Left ventricle myocardium inferior (tissue), 1 donor: ENCODE results near the gene RAB3GAP1. TPM values are rescaled to one million over a fixed set of nuclear protein-coding genes. Genes with fewer than 3 reads are reported as not detected.
"Not testable (repeated sequence)": the region's sequence is repeated elsewhere in the genome, so short reads cannot be mapped to it uniquely, and the experiment has no call there.

ENCODE experiments used
- DNase-seq: peaks from one replicate; pipeline ENCODE4 v3.0.0-alpha.2; 2020
- H3K27ac ChIP-seq: fragments of 200-600 bp; replicated peaks from 2 replicates; pipeline ENCODE4 v1.8.0; 2021
- H3K27me3 ChIP-seq: fragments of 200-600 bp; 2 replicates; pipeline ENCODE4 v1.8.0; 2021; ENCODE audit warnings: low read depth
- H3K36me3 ChIP-seq: fragments of 200-600 bp; 2 replicates; pipeline ENCODE4 v1.8.0; 2021
- H3K4me1 ChIP-seq: fragments of 200-600 bp; 2 replicates; pipeline ENCODE4 v1.8.0; 2021
- H3K4me3 ChIP-seq: fragments of 200-600 bp; 2 replicates; pipeline ENCODE4 v1.8.0; 2021; ENCODE audit warnings: mild to moderate bottlenecking, moderate library complexity
- H3K9me3 ChIP-seq: fragments of 200-600 bp; replicated peaks from 2 replicates; pipeline ENCODE4 v1.8.0; 2021
- intact Hi-C: fragments of 100-400 bp; cut with micrococcal nuclease; formaldehyde crosslinking; loops from one replicate; pipeline ENCODE4 v1.11.0; 2022
- total RNA-seq: library from RNA; stranded (reverse); fragmentation: NEBNext Ultra II Directional; extraction: Animal tissue kit (Norgen Biotek cat#: 25700); gene quantifications from one replicate; pipeline ENCODE4 v1.2.1, GENCODE V29; 2021
- TF ChIP-seq, protein P1 (sequence below): fragments of 200-600 bp; IDR thresholded peaks from 2 replicates; pipeline ENCODE4 v1.8.0; 2021; ENCODE audit warnings: antibody characterized with exemption, mild to moderate bottlenecking, borderline replicate concordance
- donor health status: DM: no; HTN: yes; CAD: no; lungs with severe emphysema.

RAB3GAP1 gene
- total RNA-seq, 1 donor from 2014 or later, result 48.6 TPM

DNA sequence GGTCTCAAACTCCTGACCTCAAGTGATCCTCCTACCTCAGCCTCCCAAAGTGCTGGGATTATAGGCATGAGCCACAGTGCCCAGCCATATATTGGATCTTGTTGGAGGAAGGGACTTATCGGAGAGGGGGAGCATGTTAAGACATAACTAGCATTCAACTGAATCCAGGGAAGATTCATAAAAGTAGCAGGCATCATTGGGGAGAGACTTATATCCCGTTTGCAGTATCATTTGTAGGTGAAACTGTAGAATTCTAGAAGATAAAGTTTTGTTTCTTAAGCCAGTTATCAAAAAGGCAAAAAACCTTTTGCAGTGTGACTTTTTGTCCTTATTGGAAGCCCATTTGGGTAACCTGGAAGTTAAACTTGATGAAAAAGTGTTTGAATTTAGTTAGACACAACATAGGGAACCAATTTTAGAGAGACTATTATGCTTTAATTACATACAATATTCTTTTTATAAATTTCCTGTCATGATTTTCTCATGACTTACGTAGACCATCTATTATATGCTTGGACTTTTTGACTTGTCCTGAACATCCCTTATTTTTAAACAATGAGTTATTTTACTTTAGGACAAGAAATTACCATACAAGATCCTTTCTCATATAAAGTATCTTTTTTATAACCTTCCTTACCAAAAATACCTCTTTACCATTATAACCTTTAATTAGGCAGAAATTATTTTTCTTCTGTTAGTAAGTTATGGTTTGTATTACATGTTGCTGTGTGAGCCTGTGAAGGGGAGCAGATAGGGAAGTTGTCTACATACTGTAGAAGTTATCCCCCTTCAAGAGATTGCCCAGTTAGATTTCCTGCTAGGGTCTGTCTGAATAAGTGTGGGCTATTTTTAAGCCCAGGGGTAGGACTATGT, 20.3 kb downstream of the RAB3GAP1 start:
- DNase-seq, result no peak
- intact Hi-C loops, result no loop called here
- H3K9me3 ChIP-seq, result peaks cover 15% of the 10 kb centered on the region
- TF ChIP-seq, protein P1, sequence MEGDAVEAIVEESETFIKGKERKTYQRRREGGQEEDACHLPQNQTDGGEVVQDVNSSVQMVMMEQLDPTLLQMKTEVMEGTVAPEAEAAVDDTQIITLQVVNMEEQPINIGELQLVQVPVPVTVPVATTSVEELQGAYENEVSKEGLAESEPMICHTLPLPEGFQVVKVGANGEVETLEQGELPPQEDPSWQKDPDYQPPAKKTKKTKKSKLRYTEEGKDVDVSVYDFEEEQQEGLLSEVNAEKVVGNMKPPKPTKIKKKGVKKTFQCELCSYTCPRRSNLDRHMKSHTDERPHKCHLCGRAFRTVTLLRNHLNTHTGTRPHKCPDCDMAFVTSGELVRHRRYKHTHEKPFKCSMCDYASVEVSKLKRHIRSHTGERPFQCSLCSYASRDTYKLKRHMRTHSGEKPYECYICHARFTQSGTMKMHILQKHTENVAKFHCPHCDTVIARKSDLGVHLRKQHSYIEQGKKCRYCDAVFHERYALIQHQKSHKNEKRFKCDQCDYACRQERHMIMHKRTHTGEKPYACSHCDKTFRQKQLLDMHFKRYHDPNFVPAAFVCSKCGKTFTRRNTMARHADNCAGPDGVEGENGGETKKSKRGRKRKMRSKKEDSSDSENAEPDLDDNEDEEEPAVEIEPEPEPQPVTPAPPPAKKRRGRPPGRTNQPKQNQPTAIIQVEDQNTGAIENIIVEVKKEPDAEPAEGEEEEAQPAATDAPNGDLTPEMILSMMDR, result no peak
- H3K4me1 ChIP-seq, result peaks cover 42% of the 10 kb centered on the region
- H3K27me3 ChIP-seq, result no peaks in the 10 kb centered on the region
- H3K4me3 ChIP-seq, result no peak overlapping the region
- H3K36me3 ChIP-seq, result peaks cover 2% of the 10 kb centered on the region
- H3K27ac ChIP-seq, result no peak overlapping the region

DNA sequence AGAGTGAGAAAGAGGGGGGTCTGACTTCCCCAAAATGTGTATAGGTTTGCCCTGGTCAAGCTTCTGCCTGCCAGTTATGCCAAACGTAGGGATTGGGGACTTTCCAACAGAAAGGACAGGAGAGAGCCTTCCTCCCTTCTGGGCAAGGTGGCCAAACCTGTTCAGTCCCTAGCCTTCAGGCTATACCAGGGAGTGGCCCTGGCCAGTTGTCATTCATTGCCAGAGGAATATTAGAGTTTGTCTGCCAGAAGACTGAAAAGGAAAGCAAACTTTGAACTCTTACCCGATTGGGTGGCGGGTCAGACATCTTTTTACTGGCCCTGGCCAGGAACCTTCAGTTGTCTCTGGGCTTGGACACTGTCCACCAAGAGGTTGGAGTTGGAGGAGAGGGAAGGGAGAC, 22.1 kb downstream of the RAB3GAP1 start:
- no peaks in the 10 kb centered on the region for H3K27me3 ChIP-seq
- H3K27ac ChIP-seq, result no peak overlapping the region
- H3K4me3 ChIP-seq, result no peak overlapping the region
- H3K36me3 ChIP-seq, result peaks cover 10% of the 10 kb centered on the region
- DNase-seq, result no peak
- H3K4me1 ChIP-seq, result peaks cover 24% of the 10 kb centered on the region
- TF ChIP-seq, protein P1, result no peak
- intact Hi-C loops, result no loop called here
- H3K9me3 ChIP-seq, result peaks cover 15% of the 10 kb centered on the region

DNA sequence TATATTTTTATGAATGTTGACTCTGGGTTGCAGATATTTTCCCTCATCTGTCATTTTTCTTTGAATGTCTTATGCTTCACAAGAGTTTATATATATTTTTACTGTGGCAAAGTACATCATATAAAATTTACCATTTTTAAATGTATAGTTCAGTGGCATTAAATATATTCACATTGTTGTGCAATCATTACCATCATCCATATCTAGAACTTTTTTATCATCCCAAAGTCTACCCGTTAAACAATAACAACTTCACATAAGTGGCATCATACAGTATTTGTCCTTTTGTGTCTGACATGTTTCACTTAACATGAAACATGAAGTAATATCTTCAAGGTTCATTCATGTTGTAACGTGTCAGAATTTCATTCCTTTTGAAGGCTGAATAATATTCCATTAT, 24.5 kb downstream of the RAB3GAP1 start:
- H3K36me3 ChIP-seq, result peaks cover 10% of the 10 kb centered on the region
- H3K27ac ChIP-seq, result no peak overlapping the region
- intact Hi-C loops, result no loop called here
- no peak for DNase-seq
- H3K9me3 ChIP-seq, result peaks cover 13% of the 10 kb centered on the region
- TF ChIP-seq, protein P1, result no peak
- no peak overlapping the region for H3K4me3 ChIP-seq
- no peaks in the 10 kb centered on the region for H3K27me3 ChIP-seq
- H3K4me1 ChIP-seq, result peaks cover 15% of the 10 kb centered on the region

DNA sequence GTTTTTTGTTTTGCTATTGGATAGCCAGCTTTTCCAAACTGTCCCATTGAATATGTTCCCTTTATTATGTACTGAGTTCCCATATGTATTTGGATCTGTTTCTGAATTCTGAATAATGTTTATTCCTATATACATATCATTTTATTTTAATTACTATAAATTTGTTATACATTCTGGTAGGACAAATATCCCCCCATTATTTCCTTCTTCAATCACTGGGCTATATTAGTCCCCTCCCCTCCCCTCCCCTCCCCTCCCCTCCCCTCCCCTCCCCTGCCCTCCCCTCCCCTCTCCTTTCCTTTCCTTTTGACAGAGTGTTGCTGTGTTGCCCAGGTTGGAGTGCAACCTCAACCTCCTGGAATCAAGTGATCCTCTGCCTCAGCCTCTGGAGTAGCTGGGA, 26.3 kb downstream of the RAB3GAP1 start:
- Histone ChIP-seq H3K4me3 (no peak overlapping the region), H3K27me3 (no peaks in the 10 kb centered on the region), H3K36me3 (peaks cover 21% of the 10 kb centered on the region), H3K4me1 (peaks cover 15% of the 10 kb centered on the region), H3K27ac (no peak overlapping the region), H3K9me3 (no peaks in the 10 kb centered on the region)
- DNase-seq, result no peak
- TF ChIP-seq, protein P1, result no peak
- intact Hi-C loops, result no loop called here

DNA sequence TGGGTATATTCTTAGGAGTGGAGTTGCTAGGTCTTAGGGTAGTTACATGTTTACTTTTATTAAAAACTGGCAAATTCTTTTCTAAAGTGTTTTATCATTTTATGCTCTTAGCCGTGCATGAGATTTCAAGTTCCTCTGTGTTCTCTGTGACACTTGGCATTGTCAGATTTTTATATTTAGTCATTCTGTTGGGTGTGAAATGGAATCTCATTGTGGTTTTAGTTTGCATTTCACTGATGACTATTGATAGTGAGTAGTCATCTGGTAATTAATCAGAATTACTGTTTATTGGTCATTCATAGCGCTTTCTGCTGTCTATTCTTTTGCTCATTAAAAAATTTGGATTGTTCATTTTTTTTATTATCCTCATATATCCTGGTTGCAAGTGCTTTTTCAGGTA, 34.1 kb downstream of the RAB3GAP1 start:
- no peaks in the 10 kb centered on the region for H3K27me3 ChIP-seq
- peaks cover 14% of the 10 kb centered on the region for H3K36me3 ChIP-seq
- TF ChIP-seq, protein P1, result no peak
- no peak overlapping the region for H3K27ac ChIP-seq
- peaks cover 17% of the 10 kb centered on the region for H3K4me1 ChIP-seq
- H3K9me3 ChIP-seq, result peaks cover 12% of the 10 kb centered on the region
- no peak for DNase-seq
- H3K4me3 ChIP-seq, result no peak overlapping the region
- intact Hi-C loops, result no loop called here

DNA sequence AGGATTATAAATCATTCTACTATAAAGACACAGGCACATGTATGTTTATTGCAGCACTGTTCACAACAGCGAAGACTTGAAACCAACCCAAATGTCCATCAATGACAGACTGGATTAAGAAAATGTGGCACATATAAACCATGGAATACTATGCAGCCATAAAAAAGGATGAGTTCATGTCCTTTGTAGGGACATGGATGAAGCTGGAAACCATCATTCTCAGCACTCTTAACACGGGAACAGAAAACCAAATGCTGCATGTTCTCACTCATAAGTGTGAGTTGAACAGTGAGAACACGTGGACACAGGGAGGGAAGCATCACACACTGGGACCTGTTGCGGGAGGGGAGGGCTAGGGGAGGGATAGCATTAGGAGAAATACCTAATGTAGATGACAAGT, 37.5 kb downstream of the RAB3GAP1 start:
- Histone ChIP-seq H3K9me3 (peaks cover 12% of the 10 kb centered on the region), H3K36me3 (peaks cover 29% of the 10 kb centered on the region), H3K4me1 (peaks cover 22% of the 10 kb centered on the region)
- DNase-seq, H3K27me3 ChIP-seq, H3K27ac ChIP-seq, H3K4me3 ChIP-seq, intact Hi-C loops: not testable (repeated sequence)
